WTC11 (cell line): ENCODE data around the gene ROPN1. TPM values are rescaled to one million over a fixed set of nuclear protein-coding genes. Genes with fewer than 3 reads are reported as not detected.

ENCODE experiments used
- ATAC-seq: fragments of 200-7000 bp; cut with Tn5 transposase; 2 replicates; pipeline ENCODE4 v1.10.0; 2021; ENCODE audit warnings: mild to moderate bottlenecking, moderate library complexity
- CTCF ChIA-PET: fragments of 300-600 bp; sonication (Branson Sonifier 250); formaldehyde crosslinking; loops from one replicate; lab custom pipeline; 2021; ENCODE audit warnings: antibody characterized with exemption; lab: Charles Lee
- POLR2A ChIA-PET: fragments of 350-600 bp; sonication (Branson Sonifier 250); formaldehyde crosslinking; loops from one replicate; lab custom pipeline; 2021; ENCODE audit warnings: antibody characterized with exemption; lab: Charles Lee
- DNase-seq: peaks from one replicate; pipeline ENCODE4 v3.0.0; 2021; ENCODE audit warnings: low spot score
- H3K27ac Mint-ChIP-seq: 2 replicates; pipeline ENCODE4 v1.8.0; 2021; ENCODE audit warnings: mixed read lengths
- H3K27me3 Mint-ChIP-seq: 2 replicates; pipeline ENCODE4 v1.8.0; 2021; ENCODE audit warnings: low read depth, mild to moderate bottlenecking, moderate library complexity, mixed read lengths
- H3K36me3 Mint-ChIP-seq: 2 replicates; pipeline ENCODE4 v1.8.0; 2021; ENCODE audit warnings: mixed read lengths
- H3K4me1 Mint-ChIP-seq: 2 replicates; pipeline ENCODE4 v1.8.0; 2022; ENCODE audit warnings: mixed read lengths
- H3K4me3 Mint-ChIP-seq: 2 replicates; pipeline ENCODE4 v1.8.0; 2021; ENCODE audit warnings: mild to moderate bottlenecking, moderate library complexity, mixed read lengths
- H3K9me3 Mint-ChIP-seq: 2 replicates; pipeline ENCODE4 v1.8.0; 2021; ENCODE audit warnings: mixed read lengths
- CREB1 ChIP-seq: sonication (generic); formaldehyde crosslinking; IDR thresholded peaks from 2 replicates; pipeline ENCODE4 v1.8.0; 2023; ENCODE audit warnings: mild to moderate bottlenecking, missing genetic modification reagents
- FOXJ3 ChIP-seq: sonication (generic); formaldehyde crosslinking; IDR thresholded peaks from 2 replicates; pipeline ENCODE4 v1.9.0; 2021; ENCODE audit warnings: missing genetic modification reagents, mild to moderate bottlenecking, borderline replicate concordance
- FOXK1 ChIP-seq: sonication (generic); formaldehyde crosslinking; IDR thresholded peaks from 2 replicates; pipeline ENCODE4 v1.8.0; 2022; ENCODE audit warnings: mild to moderate bottlenecking, moderate library complexity, missing genetic modification reagents
- FOXP1 ChIP-seq: sonication (generic); formaldehyde crosslinking; IDR thresholded peaks from 2 replicates; pipeline ENCODE4 v1.8.0; 2022; ENCODE audit warnings: missing genetic modification reagents, mild to moderate bottlenecking, moderate library complexity, borderline replicate concordance
- JUN ChIP-seq: sonication (generic); formaldehyde crosslinking; IDR thresholded peaks from 2 replicates; pipeline ENCODE4 v1.8.0; 2023; ENCODE audit warnings: mild to moderate bottlenecking, missing genetic modification reagents
- SP1 ChIP-seq: sonication (generic); formaldehyde crosslinking; conservative IDR thresholded peaks from 2 replicates; pipeline ENCODE4 v1.8.1; 2022; ENCODE audit warnings: missing genetic modification reagents
- ZNF281 ChIP-seq: sonication (generic); formaldehyde crosslinking; IDR thresholded peaks from 2 replicates; pipeline ENCODE4 v1.8.0; 2023; ENCODE audit warnings: mild to moderate bottlenecking, missing genetic modification reagents
- total RNA-seq: library from RNA; stranded (reverse); gene quantifications from 3 replicates; pipeline ENCODE4 v1.2.3, GENCODE V29; 2021
- TF ChIP-seq, protein P1 (sequence below): sonication (generic); formaldehyde crosslinking; IDR thresholded peaks from 2 replicates; pipeline ENCODE4 v1.8.1; 2023; ENCODE audit warnings: mild to moderate bottlenecking, moderate library complexity, missing genetic modification reagents
- TF ChIP-seq, protein P2 (sequence below): sonication (generic); formaldehyde crosslinking; IDR thresholded peaks from 2 replicates; pipeline ENCODE4 v1.8.1; 2023; ENCODE audit warnings: mild to moderate bottlenecking, missing genetic modification reagents, borderline replicate concordance
- TF ChIP-seq, protein P3 (sequence below): sonication (generic); formaldehyde crosslinking; IDR thresholded peaks from 2 replicates; pipeline ENCODE4 v1.8.1; 2023; ENCODE audit warnings: mild to moderate bottlenecking, missing genetic modification reagents, moderate library complexity
- TF ChIP-seq, protein P4 (sequence below): sonication (generic); formaldehyde crosslinking; IDR thresholded peaks from 2 replicates; pipeline ENCODE4 v1.8.1; 2023; ENCODE audit warnings: mild to moderate bottlenecking, missing genetic modification reagents
- TF ChIP-seq, protein P5 (sequence below): sonication (generic); formaldehyde crosslinking; IDR thresholded peaks from 2 replicates; pipeline ENCODE4 v1.8.0; 2023; ENCODE audit warnings: missing genetic modification reagents
- TF ChIP-seq, protein P6 (sequence below): fragments of 250-450 bp; sonication (Bioruptor Pico); IDR thresholded peaks from 2 replicates; pipeline ENCODE4 v1.9.0; 2021; ENCODE audit warnings: mild to moderate bottlenecking

The ROPN1 gene
- total RNA-seq, 1 experiment from 2014 or later = not detected

- CTCF ChIA-PET = no interaction called here
- Mint-ChIP-seq H3K27me3 (no peaks in the 10 kb centered on the region), H3K36me3 (peaks cover 46% of the 10 kb centered on the region), H3K4me3 (no peak overlapping the region), H3K9me3 (peaks cover 20% of the 10 kb centered on the region), H3K4me1 (no peaks in the 10 kb centered on the region), H3K27ac (no peak overlapping the region)
- POLR2A ChIA-PET = no interaction called here
- ATAC-seq = no peak
- no peak for TF ChIP-seq JUN
- TF ChIP-seq FOXK1 (CRISPR knock-in tag) = no peak
- TF ChIP-seq, protein P1, sequence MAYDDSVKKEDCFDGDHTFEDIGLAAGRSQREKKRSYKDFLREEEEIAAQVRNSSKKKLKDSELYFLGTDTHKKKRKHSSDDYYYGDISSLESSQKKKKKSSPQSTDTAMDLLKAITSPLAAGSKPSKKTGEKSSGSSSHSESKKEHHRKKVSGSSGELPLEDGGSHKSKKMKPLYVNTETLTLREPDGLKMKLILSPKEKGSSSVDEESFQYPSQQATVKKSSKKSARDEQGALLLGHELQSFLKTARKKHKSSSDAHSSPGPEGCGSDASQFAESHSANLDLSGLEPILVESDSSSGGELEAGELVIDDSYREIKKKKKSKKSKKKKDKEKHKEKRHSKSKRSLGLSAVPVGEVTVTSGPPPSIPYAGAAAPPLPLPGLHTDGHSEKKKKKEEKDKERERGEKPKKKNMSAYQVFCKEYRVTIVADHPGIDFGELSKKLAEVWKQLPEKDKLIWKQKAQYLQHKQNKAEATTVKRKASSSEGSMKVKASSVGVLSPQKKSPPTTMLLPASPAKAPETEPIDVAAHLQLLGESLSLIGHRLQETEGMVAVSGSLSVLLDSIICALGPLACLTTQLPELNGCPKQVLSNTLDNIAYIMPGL (CRISPR knock-in tag) = no peak
- TF ChIP-seq, protein P2, sequence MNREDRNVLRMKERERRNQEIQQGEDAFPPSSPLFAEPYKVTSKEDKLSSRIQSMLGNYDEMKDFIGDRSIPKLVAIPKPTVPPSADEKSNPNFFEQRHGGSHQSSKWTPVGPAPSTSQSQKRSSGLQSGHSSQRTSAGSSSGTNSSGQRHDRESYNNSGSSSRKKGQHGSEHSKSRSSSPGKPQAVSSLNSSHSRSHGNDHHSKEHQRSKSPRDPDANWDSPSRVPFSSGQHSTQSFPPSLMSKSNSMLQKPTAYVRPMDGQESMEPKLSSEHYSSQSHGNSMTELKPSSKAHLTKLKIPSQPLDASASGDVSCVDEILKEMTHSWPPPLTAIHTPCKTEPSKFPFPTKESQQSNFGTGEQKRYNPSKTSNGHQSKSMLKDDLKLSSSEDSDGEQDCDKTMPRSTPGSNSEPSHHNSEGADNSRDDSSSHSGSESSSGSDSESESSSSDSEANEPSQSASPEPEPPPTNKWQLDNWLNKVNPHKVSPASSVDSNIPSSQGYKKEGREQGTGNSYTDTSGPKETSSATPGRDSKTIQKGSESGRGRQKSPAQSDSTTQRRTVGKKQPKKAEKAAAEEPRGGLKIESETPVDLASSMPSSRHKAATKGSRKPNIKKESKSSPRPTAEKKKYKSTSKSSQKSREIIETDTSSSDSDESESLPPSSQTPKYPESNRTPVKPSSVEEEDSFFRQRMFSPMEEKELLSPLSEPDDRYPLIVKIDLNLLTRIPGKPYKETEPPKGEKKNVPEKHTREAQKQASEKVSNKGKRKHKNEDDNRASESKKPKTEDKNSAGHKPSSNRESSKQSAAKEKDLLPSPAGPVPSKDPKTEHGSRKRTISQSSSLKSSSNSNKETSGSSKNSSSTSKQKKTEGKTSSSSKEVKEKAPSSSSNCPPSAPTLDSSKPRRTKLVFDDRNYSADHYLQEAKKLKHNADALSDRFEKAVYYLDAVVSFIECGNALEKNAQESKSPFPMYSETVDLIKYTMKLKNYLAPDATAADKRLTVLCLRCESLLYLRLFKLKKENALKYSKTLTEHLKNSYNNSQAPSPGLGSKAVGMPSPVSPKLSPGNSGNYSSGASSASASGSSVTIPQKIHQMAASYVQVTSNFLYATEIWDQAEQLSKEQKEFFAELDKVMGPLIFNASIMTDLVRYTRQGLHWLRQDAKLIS (CRISPR knock-in tag) = no peak
- TF ChIP-seq, protein P3, sequence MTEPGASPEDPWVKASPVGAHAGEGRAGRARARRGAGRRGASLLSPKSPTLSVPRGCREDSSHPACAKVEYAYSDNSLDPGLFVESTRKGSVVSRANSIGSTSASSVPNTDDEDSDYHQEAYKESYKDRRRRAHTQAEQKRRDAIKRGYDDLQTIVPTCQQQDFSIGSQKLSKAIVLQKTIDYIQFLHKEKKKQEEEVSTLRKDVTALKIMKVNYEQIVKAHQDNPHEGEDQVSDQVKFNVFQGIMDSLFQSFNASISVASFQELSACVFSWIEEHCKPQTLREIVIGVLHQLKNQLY (CRISPR knock-in tag) = no peak
- TF ChIP-seq FOXJ3 (CRISPR knock-in tag) = no peak
- no peak for TF ChIP-seq FOXP1 (CRISPR knock-in tag)
- no peak for TF ChIP-seq SP1 (CRISPR knock-in tag)
- TF ChIP-seq, protein P4, sequence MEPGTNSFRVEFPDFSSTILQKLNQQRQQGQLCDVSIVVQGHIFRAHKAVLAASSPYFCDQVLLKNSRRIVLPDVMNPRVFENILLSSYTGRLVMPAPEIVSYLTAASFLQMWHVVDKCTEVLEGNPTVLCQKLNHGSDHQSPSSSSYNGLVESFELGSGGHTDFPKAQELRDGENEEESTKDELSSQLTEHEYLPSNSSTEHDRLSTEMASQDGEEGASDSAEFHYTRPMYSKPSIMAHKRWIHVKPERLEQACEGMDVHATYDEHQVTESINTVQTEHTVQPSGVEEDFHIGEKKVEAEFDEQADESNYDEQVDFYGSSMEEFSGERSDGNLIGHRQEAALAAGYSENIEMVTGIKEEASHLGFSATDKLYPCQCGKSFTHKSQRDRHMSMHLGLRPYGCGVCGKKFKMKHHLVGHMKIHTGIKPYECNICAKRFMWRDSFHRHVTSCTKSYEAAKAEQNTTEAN = no peak
- TF ChIP-seq ZNF281 = no peak
- TF ChIP-seq, protein P5, sequence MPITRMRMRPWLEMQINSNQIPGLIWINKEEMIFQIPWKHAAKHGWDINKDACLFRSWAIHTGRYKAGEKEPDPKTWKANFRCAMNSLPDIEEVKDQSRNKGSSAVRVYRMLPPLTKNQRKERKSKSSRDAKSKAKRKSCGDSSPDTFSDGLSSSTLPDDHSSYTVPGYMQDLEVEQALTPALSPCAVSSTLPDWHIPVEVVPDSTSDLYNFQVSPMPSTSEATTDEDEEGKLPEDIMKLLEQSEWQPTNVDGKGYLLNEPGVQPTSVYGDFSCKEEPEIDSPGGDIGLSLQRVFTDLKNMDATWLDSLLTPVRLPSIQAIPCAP (CRISPR knock-in tag) = no peak
- DNase-seq = no peak
Observed at GRCh38 chr3:123920383-123920782, 71.5 kb downstream of the ROPN1 start.

- DNase-seq (no peak), ATAC-seq (no peak; the same call in 1 of the 2 replicates)
- ChIA-PET CTCF (no interaction called here), POLR2A (no interaction called here)
- Mint-ChIP-seq H3K4me3 (no peak overlapping the region), H3K4me1 (no peaks in the 10 kb centered on the region), H3K27me3 (no peaks in the 10 kb centered on the region), H3K9me3 (peaks cover 20% of the 10 kb centered on the region), H3K36me3 (peaks cover 43% of the 10 kb centered on the region), H3K27ac (no peak overlapping the region)
- TF ChIP-seq, protein P4 = no peak
- TF ChIP-seq, protein P6, sequence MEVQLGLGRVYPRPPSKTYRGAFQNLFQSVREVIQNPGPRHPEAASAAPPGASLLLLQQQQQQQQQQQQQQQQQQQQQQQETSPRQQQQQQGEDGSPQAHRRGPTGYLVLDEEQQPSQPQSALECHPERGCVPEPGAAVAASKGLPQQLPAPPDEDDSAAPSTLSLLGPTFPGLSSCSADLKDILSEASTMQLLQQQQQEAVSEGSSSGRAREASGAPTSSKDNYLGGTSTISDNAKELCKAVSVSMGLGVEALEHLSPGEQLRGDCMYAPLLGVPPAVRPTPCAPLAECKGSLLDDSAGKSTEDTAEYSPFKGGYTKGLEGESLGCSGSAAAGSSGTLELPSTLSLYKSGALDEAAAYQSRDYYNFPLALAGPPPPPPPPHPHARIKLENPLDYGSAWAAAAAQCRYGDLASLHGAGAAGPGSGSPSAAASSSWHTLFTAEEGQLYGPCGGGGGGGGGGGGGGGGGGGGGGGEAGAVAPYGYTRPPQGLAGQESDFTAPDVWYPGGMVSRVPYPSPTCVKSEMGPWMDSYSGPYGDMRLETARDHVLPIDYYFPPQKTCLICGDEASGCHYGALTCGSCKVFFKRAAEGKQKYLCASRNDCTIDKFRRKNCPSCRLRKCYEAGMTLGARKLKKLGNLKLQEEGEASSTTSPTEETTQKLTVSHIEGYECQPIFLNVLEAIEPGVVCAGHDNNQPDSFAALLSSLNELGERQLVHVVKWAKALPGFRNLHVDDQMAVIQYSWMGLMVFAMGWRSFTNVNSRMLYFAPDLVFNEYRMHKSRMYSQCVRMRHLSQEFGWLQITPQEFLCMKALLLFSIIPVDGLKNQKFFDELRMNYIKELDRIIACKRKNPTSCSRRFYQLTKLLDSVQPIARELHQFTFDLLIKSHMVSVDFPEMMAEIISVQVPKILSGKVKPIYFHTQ (CRISPR knock-in tag) = no peak
- no peak for TF ChIP-seq CREB1 (CRISPR knock-in tag)
- TF ChIP-seq, protein P3 (CRISPR knock-in tag) = no peak
Observed at GRCh38 chr3:123919353-123919752, 72.6 kb downstream of the ROPN1 start.
